Osteocyte (in vitro differentiated cells): Measurements from ENCODE around the gene DDI2. TPM values are rescaled to one million over a fixed set of nuclear protein-coding genes. Genes with fewer than 3 reads are reported as not detected.

ENCODE experiments used
- DNase-seq: peaks from one replicate; pipeline ENCODE4 v3.0.0; 2021; ENCODE audit warnings: mixed read lengths; ENCODE audit not compliant: unreplicated experiment; ENCODE audit errors: extremely low spot score
- H3K27ac Mint-ChIP-seq: one replicate; pipeline ENCODE4 v1.8.0; 2021; ENCODE audit warnings: mild to moderate bottlenecking, mixed read lengths; ENCODE audit not compliant: unreplicated experiment
- H3K27me3 Mint-ChIP-seq: one replicate; pipeline ENCODE4 v1.8.0; 2021; ENCODE audit warnings: mixed read lengths; ENCODE audit not compliant: unreplicated experiment
- H3K36me3 Mint-ChIP-seq: one replicate; pipeline ENCODE4 v1.8.0; 2021; ENCODE audit warnings: mixed read lengths; ENCODE audit not compliant: unreplicated experiment
- H3K4me1 Mint-ChIP-seq: one replicate; pipeline ENCODE4 v1.8.0; 2021; ENCODE audit warnings: mixed read lengths; ENCODE audit not compliant: unreplicated experiment
- H3K4me3 Mint-ChIP-seq: one replicate; pipeline ENCODE4 v1.8.0; 2021; ENCODE audit warnings: mild to moderate bottlenecking, moderate library complexity, mixed read lengths; ENCODE audit not compliant: unreplicated experiment
- H3K9me3 Mint-ChIP-seq: one replicate; pipeline ENCODE4 v1.8.0; 2021; ENCODE audit warnings: mixed read lengths; ENCODE audit not compliant: unreplicated experiment
- total RNA-seq: library from RNA; stranded (reverse); gene quantifications from 2 replicates; pipeline ENCODE4 v1.2.1, GENCODE V29; 2021
- TF ChIP-seq, protein P1 (sequence below): fragments of 200-600 bp; sonication (generic); IDR thresholded peaks from 2 replicates; pipeline ENCODE4 v1.5.0; 2021; ENCODE audit warnings: antibody characterized with exemption, mild to moderate bottlenecking, moderate library complexity

Gene DDI2
- total RNA-seq, 1 donor from 2014 or later: 23.4 TPM

DNA sequence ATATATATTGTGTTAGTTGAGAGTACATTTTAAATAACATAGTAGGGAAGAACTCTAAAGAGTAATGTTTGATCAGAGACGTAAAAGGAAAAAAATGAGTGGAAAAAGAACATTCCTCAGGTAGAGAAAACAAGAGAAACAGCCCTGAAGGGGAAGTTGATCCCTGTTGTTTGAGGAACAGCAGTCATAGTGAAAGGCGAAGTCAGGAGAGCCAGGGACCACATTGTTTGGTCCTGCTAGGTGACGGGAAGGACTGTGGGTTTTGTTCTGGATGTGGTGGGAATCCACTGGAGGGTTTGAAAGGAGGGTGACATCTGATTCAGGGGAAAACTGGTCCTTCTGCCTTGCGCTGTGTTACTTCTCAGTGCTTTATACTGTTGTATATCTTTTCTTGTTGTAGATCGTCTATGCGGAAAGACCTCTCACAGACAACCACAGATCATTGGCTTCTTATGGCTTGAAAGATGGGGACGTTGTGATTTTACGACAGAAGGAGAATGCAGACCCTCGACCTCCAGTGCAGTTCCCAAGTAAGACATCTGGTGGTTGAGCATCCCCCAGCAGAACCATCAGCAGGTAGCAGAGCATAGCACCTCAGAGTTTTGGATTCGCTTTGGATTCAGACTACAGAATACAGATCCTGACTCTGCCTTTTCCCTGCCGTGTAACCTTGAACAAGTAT, 9.2 kb downstream of the DDI2 start:
- no peak overlapping the region for H3K4me3 Mint-ChIP-seq
- TF ChIP-seq, protein P1, sequence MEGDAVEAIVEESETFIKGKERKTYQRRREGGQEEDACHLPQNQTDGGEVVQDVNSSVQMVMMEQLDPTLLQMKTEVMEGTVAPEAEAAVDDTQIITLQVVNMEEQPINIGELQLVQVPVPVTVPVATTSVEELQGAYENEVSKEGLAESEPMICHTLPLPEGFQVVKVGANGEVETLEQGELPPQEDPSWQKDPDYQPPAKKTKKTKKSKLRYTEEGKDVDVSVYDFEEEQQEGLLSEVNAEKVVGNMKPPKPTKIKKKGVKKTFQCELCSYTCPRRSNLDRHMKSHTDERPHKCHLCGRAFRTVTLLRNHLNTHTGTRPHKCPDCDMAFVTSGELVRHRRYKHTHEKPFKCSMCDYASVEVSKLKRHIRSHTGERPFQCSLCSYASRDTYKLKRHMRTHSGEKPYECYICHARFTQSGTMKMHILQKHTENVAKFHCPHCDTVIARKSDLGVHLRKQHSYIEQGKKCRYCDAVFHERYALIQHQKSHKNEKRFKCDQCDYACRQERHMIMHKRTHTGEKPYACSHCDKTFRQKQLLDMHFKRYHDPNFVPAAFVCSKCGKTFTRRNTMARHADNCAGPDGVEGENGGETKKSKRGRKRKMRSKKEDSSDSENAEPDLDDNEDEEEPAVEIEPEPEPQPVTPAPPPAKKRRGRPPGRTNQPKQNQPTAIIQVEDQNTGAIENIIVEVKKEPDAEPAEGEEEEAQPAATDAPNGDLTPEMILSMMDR: no peak
- peaks cover 32% of the 10 kb centered on the region for H3K36me3 Mint-ChIP-seq
- no peak for DNase-seq
- peak overlapping the region; percentile 15 for H3K27ac Mint-ChIP-seq
- H3K9me3 Mint-ChIP-seq: no peaks in the 10 kb centered on the region
- peaks cover 22% of the 10 kb centered on the region for H3K4me1 Mint-ChIP-seq
- no peaks in the 10 kb centered on the region for H3K27me3 Mint-ChIP-seq

DNA sequence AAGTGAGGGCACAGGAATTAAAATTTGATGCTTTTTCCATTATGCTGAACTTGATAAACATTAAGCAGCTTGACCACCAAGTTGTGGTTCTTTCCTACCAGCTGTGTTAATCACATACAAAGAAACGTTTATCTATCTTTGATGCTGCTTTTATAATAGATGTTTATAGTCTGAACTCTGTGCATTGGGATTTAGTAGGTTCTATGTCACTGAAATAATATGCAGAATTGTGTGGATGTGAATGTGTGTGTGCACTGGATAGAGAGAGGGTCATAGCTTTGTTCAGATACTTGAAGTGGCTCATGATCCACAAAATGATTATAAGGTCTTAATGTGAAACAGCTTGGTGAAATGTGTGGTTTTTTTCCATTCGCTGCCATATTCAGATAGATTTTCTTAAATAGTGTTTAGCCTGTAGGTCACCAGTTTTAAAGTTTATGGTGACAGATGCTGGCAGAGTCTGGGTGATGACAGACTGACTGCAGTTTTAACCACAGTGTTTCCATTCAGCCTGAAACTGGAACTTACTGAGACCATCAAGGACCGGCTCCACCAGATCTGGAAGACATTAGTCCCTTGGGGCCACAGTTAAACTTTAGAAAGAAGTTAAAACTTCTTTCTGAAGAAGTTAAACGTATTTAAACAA, 10.2 kb downstream of the DDI2 start:
- Mint-ChIP-seq H3K27ac (no peak overlapping the region), H3K4me1 (peaks cover 22% of the 10 kb centered on the region), H3K9me3 (no peaks in the 10 kb centered on the region), H3K36me3 (peaks cover 35% of the 10 kb centered on the region), H3K27me3 (no peaks in the 10 kb centered on the region), H3K4me3 (no peak overlapping the region)
- TF ChIP-seq, protein P1: no peak
- no peak for DNase-seq

DNA sequence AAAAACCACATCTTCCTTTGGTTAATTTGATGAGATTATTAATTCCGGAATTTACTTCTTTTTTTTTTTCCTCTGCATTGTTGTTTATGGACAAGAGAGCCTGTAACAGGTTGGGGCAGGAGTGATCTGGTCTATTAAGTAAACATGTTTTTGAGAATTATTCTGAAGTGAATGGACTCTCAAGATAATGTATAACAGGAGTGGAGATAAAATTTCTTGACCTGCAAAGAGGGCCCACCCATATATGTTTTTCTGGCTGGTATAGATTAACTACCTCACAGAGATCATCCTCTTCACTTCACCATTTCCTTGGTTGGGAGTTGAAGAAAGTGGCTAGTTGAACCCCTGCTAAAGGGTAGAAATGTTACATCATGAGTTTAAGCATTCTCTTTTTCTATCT, 10.7 kb downstream of the DDI2 start:
- no peak overlapping the region for H3K27ac Mint-ChIP-seq
- peaks cover 35% of the 10 kb centered on the region for H3K36me3 Mint-ChIP-seq
- H3K4me3 Mint-ChIP-seq: no peak overlapping the region
- no peaks in the 10 kb centered on the region for H3K9me3 Mint-ChIP-seq
- peaks cover 21% of the 10 kb centered on the region for H3K4me1 Mint-ChIP-seq
- H3K27me3 Mint-ChIP-seq: no peaks in the 10 kb centered on the region
- DNase-seq: no peak
- TF ChIP-seq, protein P1: no peak

DNA sequence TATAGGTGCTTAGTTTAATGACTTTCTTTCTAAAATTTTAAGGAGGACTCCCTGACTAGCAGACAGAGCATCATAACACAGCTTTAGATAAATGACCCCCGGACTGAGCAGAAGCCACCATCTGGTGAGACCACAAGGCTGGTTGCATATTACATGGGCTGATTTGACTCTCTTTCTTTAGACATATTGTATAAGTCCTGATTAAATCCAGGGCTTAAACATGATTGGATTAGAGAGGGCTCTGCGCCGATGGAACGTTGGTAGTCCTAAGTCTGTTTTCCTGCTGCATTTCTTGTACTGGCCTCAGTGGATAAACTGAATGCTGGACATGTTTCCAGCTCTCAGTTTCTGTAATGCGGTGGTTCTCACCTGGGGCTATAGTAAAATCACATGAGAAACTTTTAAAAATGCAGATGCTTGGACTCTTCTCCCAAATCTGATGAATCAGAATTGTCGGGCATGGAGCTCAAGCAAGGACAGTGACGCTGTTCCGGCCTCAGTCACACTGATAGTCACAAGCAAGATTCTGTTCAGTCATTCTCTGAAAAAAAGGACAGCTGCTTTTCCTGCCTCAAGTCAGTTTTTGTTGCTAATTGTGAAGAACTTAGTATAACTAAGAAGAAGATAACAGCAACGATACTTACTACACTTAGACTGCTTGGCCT, 16.6 kb downstream of the DDI2 start:
- Mint-ChIP-seq H3K9me3 (no peaks in the 10 kb centered on the region), H3K27me3 (no peaks in the 10 kb centered on the region), H3K4me3 (no peak overlapping the region), H3K4me1 (no peaks in the 10 kb centered on the region), H3K27ac (no peak overlapping the region), H3K36me3 (peaks cover 39% of the 10 kb centered on the region)
- no peak for DNase-seq
- TF ChIP-seq, protein P1: no peak

DNA sequence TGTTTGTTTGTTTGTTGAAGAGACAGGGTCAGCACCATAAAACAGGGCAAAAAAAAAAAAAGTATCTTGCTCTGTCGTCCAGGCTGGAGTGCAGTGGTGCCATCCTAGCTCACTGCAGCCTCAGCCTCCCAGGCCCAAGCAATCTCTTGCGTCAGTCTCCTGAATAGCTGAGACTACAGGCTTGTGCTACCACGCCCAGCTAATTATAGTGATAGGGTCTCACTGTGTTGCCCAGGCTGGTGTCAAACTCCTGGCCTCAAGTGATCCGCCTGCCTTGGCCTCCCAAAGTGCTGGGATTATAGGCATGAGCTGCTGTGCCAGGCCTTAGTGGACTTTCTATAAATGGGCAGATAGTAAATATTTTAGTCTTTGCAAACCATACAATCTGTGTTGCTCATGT, 19.2 kb downstream of the DDI2 start:
- peaks cover 38% of the 10 kb centered on the region for H3K36me3 Mint-ChIP-seq
- TF ChIP-seq, protein P1: no peak
- no peaks in the 10 kb centered on the region for H3K9me3 Mint-ChIP-seq
- no peaks in the 10 kb centered on the region for H3K27me3 Mint-ChIP-seq
- no peaks in the 10 kb centered on the region for H3K4me1 Mint-ChIP-seq
- no peak overlapping the region for H3K4me3 Mint-ChIP-seq
- H3K27ac Mint-ChIP-seq: no peak overlapping the region
- DNase-seq: no peak
